Colonic mucosa (tissue), 4 donors: Measurements from ENCODE around the gene APOL4. TPM values are rescaled to one million over a fixed set of nuclear protein-coding genes. Genes with fewer than 3 reads are reported as not detected.

ENCODE experiments used
- DNase-seq: peaks from one replicate; pipeline ENCODE4 v3.0.0-alpha.2; 2020
- H3K27ac ChIP-seq: fragments of 200-600 bp; one replicate; pipeline ENCODE4 v1.8.0; 2021
- H3K27me3 ChIP-seq: fragments of 200-600 bp; one replicate; pipeline ENCODE4 v1.8.0; 2021
- H3K36me3 ChIP-seq: fragments of 200-600 bp; one replicate; pipeline ENCODE4 v1.8.0; 2021
- H3K4me1 ChIP-seq: fragments of 200-600 bp; one replicate; pipeline ENCODE4 v1.8.0; 2021; ENCODE audit warnings: mild to moderate bottlenecking
- H3K4me3 ChIP-seq: fragments of 200-600 bp; one replicate; pipeline ENCODE4 v1.8.0; 2021
- H3K9ac ChIP-seq, 2 donors: one replicate each; pipeline ENCODE4 v1.7.0; 2013; ENCODE audit warnings: control low read depth in 2 of 2, low read depth in 2 of 2, low read length in 2 of 2
- H3K9me3 ChIP-seq: fragments of 200-600 bp; one replicate; pipeline ENCODE4 v1.8.0; 2021
- CTCF ChIP-seq: fragments of 200-600 bp; IDR thresholded peaks from one replicate; pipeline ENCODE4 v1.8.0; 2022; ENCODE audit warnings: antibody characterized with exemption, mild to moderate bottlenecking
- intact Hi-C: fragments of 100-400 bp; cut with DNase I; formaldehyde crosslinking; loops from one replicate; pipeline ENCODE4 v1.14.1; 2022
- total RNA-seq, 2 donors: library from RNA; stranded (reverse); fragmentation: NEBNext Ultra II Directional in 1 of 2; extraction: Animal tissue kit (Norgen Biotek cat#: 25700) in 1 of 2; gene quantifications; one replicate each; pipeline ENCODE4 v1.2.1, GENCODE V29; 2021
- donor health status: healthy.
- donor health status: DM: no; HTN: no; CAD: no.
- donor health status: DM: no; HTN: no; CAD: no.

APOL4 gene
- total RNA-seq, 2 donors from 2014 or later, result 1.9 to 2.3 TPM

GRCh38 chr22:36245805-36246356, 44.3 kb upstream of the APOL4 start:
- Histone ChIP-seq H3K36me3 (no peaks in the 10 kb centered on the region), H3K9ac (no peak overlapping the region), H3K4me3 (no peak overlapping the region), H3K27me3 (no peaks in the 10 kb centered on the region), H3K4me1 (no peaks in the 10 kb centered on the region), H3K9me3 (no peaks in the 10 kb centered on the region), H3K27ac (no peak overlapping the region)
- intact Hi-C loops, result no loop called here
- no peak for DNase-seq
- no peak for TF ChIP-seq CTCF

GRCh38 chr22:36244522-36245391, 43.1 kb upstream of the APOL4 start:
- Histone ChIP-seq H3K36me3 (no peaks in the 10 kb centered on the region), H3K27ac (no peak overlapping the region), H3K4me1 (no peaks in the 10 kb centered on the region), H3K9me3 (no peaks in the 10 kb centered on the region), H3K9ac (no peak overlapping the region), H3K4me3 (no peak overlapping the region), H3K27me3 (no peaks in the 10 kb centered on the region)
- no peak for DNase-seq
- intact Hi-C loops, result no loop called here
- no peak for TF ChIP-seq CTCF

- no peak overlapping the region for H3K9ac ChIP-seq
- no peaks in the 10 kb centered on the region for H3K27me3 ChIP-seq
- intact Hi-C loops, result no loop called here
- no peaks in the 10 kb centered on the region for H3K36me3 ChIP-seq
- no peak overlapping the region for H3K27ac ChIP-seq
- H3K4me1 ChIP-seq, result no peaks in the 10 kb centered on the region
- no peak for DNase-seq
- no peak overlapping the region for H3K4me3 ChIP-seq
- H3K9me3 ChIP-seq, result no peaks in the 10 kb centered on the region
- TF ChIP-seq CTCF, result no peak
Measured at GRCh38 chr22:36243986-36244385, 42.4 kb upstream of the APOL4 start.

GRCh38 chr22:36239401-36240171, 38.0 kb upstream of the APOL4 start, which contains the start of gene APOL2:
Gene APOL2, minus strand, starts transcription at chr22:36239527. Its CDS starts 6,365 bp downstream, at chr22:36233162.
- peak; percentile 93 for DNase-seq
- no peaks in the 10 kb centered on the region for H3K9me3 ChIP-seq
- intact Hi-C loops, result loop anchor here (5.0 kb wide), 1 partner anchor 48 kb away; no protein-coding TSS in a partner anchor
- H3K27me3 ChIP-seq, result no peaks in the 10 kb centered on the region
- H3K36me3 ChIP-seq, result no peaks in the 10 kb centered on the region
- TF ChIP-seq CTCF, result peak; percentile 69
- H3K4me3 ChIP-seq, result peak within 1 kb of the TSS; percentile 61
- H3K27ac ChIP-seq, result peak within 1 kb of the TSS; percentile 93
- peaks cover 18% of the 10 kb centered on the region for H3K4me1 ChIP-seq
- peak within 1 kb of the TSS; percentile 78 to 98 for H3K9ac ChIP-seq

GRCh38 chr22:36239150-36239400, 37.5 kb upstream of the APOL4 start:
- H3K4me3 ChIP-seq, result peak overlapping the region; percentile 61
- H3K4me1 ChIP-seq, result peaks cover 18% of the 10 kb centered on the region

More at GRCh38 chr22:36239150-36239400, 37.5 kb upstream of the APOL4 start:
- H3K36me3 ChIP-seq, result no peaks in the 10 kb centered on the region
- H3K27me3 ChIP-seq, result no peaks in the 10 kb centered on the region
- no peak for TF ChIP-seq CTCF
- no peaks in the 10 kb centered on the region for H3K9me3 ChIP-seq
- H3K27ac ChIP-seq, result peak overlapping the region; percentile 93
- DNase-seq, result peak; percentile 45
- intact Hi-C loops, result loop anchor here (5.0 kb wide), 1 partner anchor 48 kb away; no protein-coding TSS in a partner anchor
- H3K9ac ChIP-seq, result peak overlapping the region; percentile 78 to 98
